K562 (cell line): Measurements from ENCODE around the gene YBX1. TPM values are rescaled to one million over a fixed set of nuclear protein-coding genes. Genes with fewer than 3 reads are reported as not detected.

Source experiments
- ATAC-seq: fragments of 200-7000 bp; cut with Tn5 transposase; 3 replicates; pipeline ENCODE4 v1.9.1; 2020; ENCODE audit warnings: moderate library complexity
- BruUV-seq: library from RNA; stranded (reverse); fragments of 400-500 nt; replicated peaks from 2 replicates; lab custom pipeline; 2021; lab: Mats Ljungman, UMichigan
- CTCF ChIA-PET: fragments of 300-600 bp; formaldehyde crosslinking; extraction: SDS; loops from one replicate; lab custom pipeline; 2021; ENCODE audit warnings: low intra/inter-chr PET ratio; lab: Yijun Ruan, JAX
- POLR2A ChIA-PET: fragments of 300-600, 350-650 bp; sonication (Branson Sonifier 250); formaldehyde crosslinking; extraction: SDS; loops from one replicate; lab custom pipeline; 2021; ENCODE audit warnings: antibody characterized with exemption, inconsistent platforms; lab: Yijun Ruan, JAX
- DNase-seq, 4 experiments: peaks; one replicate each; pipeline versions ENCODE4 v3.0.0 to v3.0.0-alpha.2; 2011 to 2018; ENCODE audit warnings: low spot score in 3 of 4, mixed read lengths in 3 of 4; ENCODE audit errors: extremely low read depth in 1 of 4
- FAIRE-seq: peaks from 2 replicates; lab custom pipeline; 2011; peaks lifted over from hg19 to GRCh38; lab: Jason Lieb, UNC
- H2AFZ ChIP-seq: 2 replicates; pipeline ENCODE4 v1.6.0; 2011; ENCODE audit warnings: low read depth, low read length, control low read depth, inconsistent platforms
- H3K27ac ChIP-seq: fragments of 200-600 bp; 3 replicates; pipeline ENCODE4 v1.8.0; 2011; ENCODE audit warnings: low read depth, mild to moderate bottlenecking, control low read depth, inconsistent platforms, low read length, moderate library complexity, mixed read lengths; ENCODE audit errors: extremely low read depth
- H3K27me3 ChIP-seq, 2 experiments: fragments of 300-600 bp in 1 of 2; 2 replicates in 1 of 2; 3 replicates in 1 of 2; pipeline versions ENCODE4 v1.6.0 to v1.8.0; 2011; ENCODE audit warnings: inconsistent platforms in 2 of 2, low read length in 2 of 2, mild to moderate bottlenecking in 1 of 2, mixed read lengths in 1 of 2, moderate library complexity in 1 of 2; ENCODE audit not compliant: control insufficient read depth in 2 of 2, insufficient read depth in 2 of 2
- H3K36me3 ChIP-seq: fragments of 300-600 bp; 3 replicates; pipeline ENCODE4 v1.8.0; 2011; ENCODE audit warnings: mild to moderate bottlenecking, low read length, inconsistent platforms; ENCODE audit not compliant: control insufficient read depth, insufficient read depth
- H3K4me1 ChIP-seq, 2 experiments: fragments of 200-600 bp in 1 of 2; replicated peaks in 1 of 2; 2 replicates in 1 of 2; 3 replicates in 1 of 2; pipeline versions ENCODE4 v1.5.1 to v1.8.0; 2011; ENCODE audit warnings: inconsistent platforms in 2 of 2, low read length in 2 of 2, mild to moderate bottlenecking in 1 of 2, mixed read lengths in 1 of 2, moderate library complexity in 1 of 2; ENCODE audit not compliant: control insufficient read depth in 2 of 2, insufficient read depth in 2 of 2
- H3K4me2 ChIP-seq: 2 replicates; pipeline ENCODE4 v1.6.1; 2011; ENCODE audit warnings: low read length, control low read depth, inconsistent platforms, mixed read lengths; ENCODE audit not compliant: insufficient read depth
- H3K4me3 ChIP-seq: fragments of 200-600 bp; sonication (generic), shearing (Covaris generic); 2 replicates; pipeline ENCODE4 v1.5.1; 2016; ENCODE audit warnings: control low read depth, inconsistent platforms
- H3K79me2 ChIP-seq: fragments of 200-600 bp; 3 replicates; pipeline ENCODE4 v1.8.0; 2011; ENCODE audit warnings: low read length, inconsistent platforms; ENCODE audit not compliant: control insufficient read depth, insufficient read depth
- H3K9ac ChIP-seq, 2 experiments: 2 replicates each; pipeline versions ENCODE4 v1.6.0 to v1.6.1; 2011; ENCODE audit warnings: low read depth in 2 of 2, low read length in 2 of 2, control low read depth in 1 of 2, inconsistent platforms in 1 of 2, mild to moderate bottlenecking in 1 of 2, mixed read lengths in 1 of 2; ENCODE audit not compliant: insufficient read depth in 1 of 2
- H3K9me1 ChIP-seq: one replicate; pipeline ENCODE4 v1.6.0; 2011; ENCODE audit warnings: inconsistent platforms, mild to moderate bottlenecking, low read length, moderate library complexity; ENCODE audit not compliant: control insufficient read depth, insufficient read depth
- H3K9me3 ChIP-seq: replicated peaks from 2 replicates; pipeline ENCODE4 v1.5.1; 2011; ENCODE audit warnings: low read depth, low read length, inconsistent platforms; ENCODE audit not compliant: control insufficient read depth, insufficient read depth
- H4K20me1 ChIP-seq: replicated peaks from 2 replicates; pipeline ENCODE4 v1.6.1; 2011; ENCODE audit warnings: low read length, inconsistent platforms, mixed read lengths; ENCODE audit not compliant: control insufficient read depth, insufficient read depth
- ARID2 ChIP-seq: fragments of 450-650 bp; IDR thresholded peaks from 2 replicates; pipeline ENCODE4 v1.6.1; 2017; ENCODE audit warnings: antibody characterized with exemption, mild to moderate bottlenecking
- DPF2 ChIP-seq: fragments of 450-650 bp; IDR thresholded peaks from 2 replicates; pipeline ENCODE4 v1.6.1; 2016
- ETV5 ChIP-seq: sonication (generic); formaldehyde crosslinking; IDR thresholded peaks from 2 replicates; pipeline ENCODE4 v1.4.0; 2020; ENCODE audit warnings: low read depth, mild to moderate bottlenecking, missing genetic modification reagents
- FOSL1 ChIP-seq: fragments of 200-800 bp; sonication (Bioruptor generic); conservative IDR thresholded peaks from 2 replicates; pipeline ENCODE4 v1.6.1; 2016; ENCODE audit warnings: missing genetic modification characterization, missing compliant biosample characterization
- GATA2 ChIP-seq: sonication (generic); formaldehyde crosslinking; IDR thresholded peaks from 2 replicates; pipeline ENCODE4 v1.4.0; 2020; ENCODE audit warnings: mild to moderate bottlenecking, missing genetic modification reagents
- JUND ChIP-seq, 2 experiments: IDR thresholded peaks; 2 replicates in 1 of 2; 3 replicates in 1 of 2; pipeline ENCODE4 v1.6.1; 2011; ENCODE audit warnings: borderline replicate concordance in 2 of 2, low read depth in 2 of 2, low read length in 2 of 2, improper control_type of control experiment in 1 of 2, missing biosample characterization in 1 of 2, missing genetic modification characterization in 1 of 2, missing genetic modification reagents in 1 of 2
- MEIS2 ChIP-seq: fragments of 450-650 bp; IDR thresholded peaks from 2 replicates; pipeline ENCODE4 v1.6.1; 2014; ENCODE audit warnings: mild to moderate bottlenecking; ENCODE audit not compliant: partially characterized antibody
- NFE2 ChIP-seq: IDR thresholded peaks from 2 replicates; pipeline ENCODE4 v1.6.1; 2014; ENCODE audit warnings: antibody characterized with exemption, low read depth
- NR2C1 ChIP-seq, 2 experiments: fragments of 450-650 bp; IDR thresholded peaks; 2 replicates each; pipeline ENCODE4 v1.6.1; 2017; ENCODE audit warnings: mild to moderate bottlenecking in 2 of 2, antibody characterized with exemption in 1 of 2, inconsistent platforms in 1 of 2, missing compliant biosample characterization in 1 of 2, missing genetic modification characterization in 1 of 2
- RAD21 ChIP-seq, 2 experiments: fragments of 250-450 bp in 1 of 2; fragments of 450-650 bp in 1 of 2; sonication (Bioruptor Pico) in 1 of 2; formaldehyde crosslinking in 1 of 2; IDR thresholded peaks in 1 of 2; conservative IDR thresholded peaks in 1 of 2; 2 replicates each; pipeline versions ENCODE4 v1.4.0 to v1.8.0; 2020 to 2022; ENCODE audit warnings: mild to moderate bottlenecking in 2 of 2, moderate library complexity in 1 of 2
- RCOR1 ChIP-seq, 2 experiments: IDR thresholded peaks; 2 replicates each; pipeline ENCODE4 v1.6.1; 2012; ENCODE audit warnings: low read depth in 2 of 2, low read length in 2 of 2, borderline replicate concordance in 1 of 2, improper control_type of control experiment in 1 of 2
- SMC3 ChIP-seq: conservative IDR thresholded peaks from 2 replicates; pipeline ENCODE4 v1.6.1; 2011; ENCODE audit warnings: low read depth, low read length, improper control_type of control experiment; ENCODE audit not compliant: insufficient read depth
- ZEB2 ChIP-seq: fragments of 450-650 bp; IDR thresholded peaks from 2 replicates; pipeline ENCODE4 v1.6.1; 2016
- ZNF282 ChIP-seq: sonication (generic); formaldehyde crosslinking; IDR thresholded peaks from 2 replicates; pipeline ENCODE4 v1.8.1; 2023; ENCODE audit warnings: missing genetic modification reagents
- WGBS: fragments of 100-300 bp; shearing (Covaris generic); methylation state at CpG from one replicate; pipeline ENCODE4 v1.1.6; 2016; ENCODE audit warnings: low coverage, mixed read lengths; ENCODE audit not compliant: insufficient coverage; ENCODE audit errors: missing lambda C conversion rate; 5-methylcytosine and 5-hydroxymethylcytosine counted together
- in situ Hi-C: fragments of 300-500 bp; cut with MboI; formaldehyde crosslinking; loops from 4 replicates; pipeline ENCODE4 v1.15.0; 2018; ENCODE audit warnings: inconsistent platforms, mixed read lengths
- intact Hi-C: fragments of 100-400 bp; cut with micrococcal nuclease; formaldehyde crosslinking; loops from 2 replicates; pipeline ENCODE4 v1.14.2; 2022
- polyA plus RNA-seq, 8 experiments: library from polyadenylated mRNA; depleted of rRNA in 4 of 8; stranded (reverse) in 5 of 8; unstranded in 3 of 8; fragments of >200 nt; fragmentation: Nextera tagmentation in 2 of 8; fragmentation: Illumina TruSeq in 1 of 8; extraction: Ambion mirVana in 2 of 8; extraction: Trizol in 1 of 8; gene quantifications; 2 replicates each; pipeline versions ENCODE4 v1.2.1 to v1.2.3, GENCODE V29; 2011 to 2014; ENCODE audit warnings: inconsistent platforms in 1 of 8, missing spikeins in 1 of 8
- total RNA-seq, 7 experiments: library from RNA; depleted of rRNA in 6 of 7; stranded (reverse); fragments of >200 nt in 6 of 7; fragmentation: Illumina TruSeq in 2 of 7; extraction: Trizol in 2 of 7; gene quantifications; 2 replicates each; pipeline versions ENCODE4 v1.2.1 to v1.2.3, GENCODE V29; 2011 to 2021; ENCODE audit warnings: low replicate concordance in 1 of 7
- TF ChIP-seq, protein P1 (sequence below), 3 experiments: IDR thresholded peaks in 2 of 3; conservative IDR thresholded peaks in 1 of 3; 2 replicates each; pipeline ENCODE4 v1.5.1; 2011 to 2012; ENCODE audit warnings: low read length in 3 of 3, mild to moderate bottlenecking in 3 of 3, control low read depth in 2 of 3, improper control_type of control experiment in 1 of 3, inconsistent platforms in 1 of 3, low read depth in 1 of 3, mixed read lengths in 1 of 3, moderate library complexity in 1 of 3; ENCODE audit not compliant: insufficient read depth in 2 of 3
- TF ChIP-seq, protein P2 (sequence below): fragments of 450-650 bp; IDR thresholded peaks from 2 replicates; pipeline ENCODE4 v1.6.1; 2016
- TF ChIP-seq, protein P3 (sequence below), 2 experiments: fragments of 450-650 bp in 1 of 2; sonication (generic) in 1 of 2; formaldehyde crosslinking in 1 of 2; IDR thresholded peaks in 1 of 2; conservative IDR thresholded peaks in 1 of 2; 2 replicates each; pipeline versions ENCODE4 v1.6.1 to v1.8.1; 2016 to 2023; ENCODE audit warnings: mild to moderate bottlenecking in 2 of 2, moderate library complexity in 2 of 2, inconsistent platforms in 1 of 2, missing genetic modification reagents in 1 of 2

YBX1 gene
- total and polyA plus RNA-seq, 9 of the 15 experiments (the other 6 are each of a cell fraction or from before 2014, with no cell fraction given), result 363 to 1,955 (median 1,216) TPM

DNA sequence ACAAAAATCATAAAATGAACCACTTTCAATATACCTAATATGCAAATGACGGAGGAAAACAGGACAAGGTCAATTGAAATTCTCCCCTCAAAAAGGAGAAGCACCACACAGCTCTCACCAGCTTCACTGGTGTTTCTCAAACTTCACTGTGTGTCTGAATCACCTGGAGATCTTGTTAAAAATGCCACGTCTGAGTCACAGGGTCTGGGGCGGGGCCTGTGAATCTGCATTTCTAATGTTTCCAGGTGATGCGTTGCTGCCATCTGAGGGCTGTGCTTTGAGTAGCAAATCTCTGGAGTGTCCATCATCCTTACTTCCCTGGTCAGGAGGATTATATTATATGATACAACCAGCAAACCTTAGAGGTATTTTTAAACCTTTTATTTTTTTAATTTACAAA is 48.8 kb downstream of the YBX1 start:
- peak; percentile 66 for ATAC-seq
- no peaks in the 10 kb centered on the region for H3K9me3 ChIP-seq
- peak; percentile 47 to 72 (median 52) for DNase-seq
- intact Hi-C loops (loop anchor here (1.0 to 10.0 kb wide), 4 partner anchors 153 to 586 kb away; no protein-coding TSS in a partner anchor), in situ Hi-C loops (loop anchor here (5.0 to 25.0 kb wide), 2 partner anchors 144 to 589 kb away; no protein-coding TSS in a partner anchor)
- H3K4me3 ChIP-seq, result no peak overlapping the region
- no peaks in the 10 kb centered on the region for H3K36me3 ChIP-seq
- H3K79me2 ChIP-seq, result no peaks in the 10 kb centered on the region
- H3K4me2 ChIP-seq, result no peak overlapping the region
- WGBS, result 15% methylated on average over 4 of the region's 4 CpGs
- no TSS peak for BruUV-seq
- ChIA-PET POLR2A (interaction anchor here (0.5 kb wide), 1 partner anchor 11 kb away, joined by 3 read pairs; no protein-coding TSS in a partner anchor), CTCF (interaction anchor here (0.5 to 1.4 kb wide), 3 partner anchors 153 to 554 kb away, joined by 3 to 6 read pairs (median 3); no protein-coding TSS in a partner anchor)
- H4K20me1 ChIP-seq, result no peaks in the 10 kb centered on the region
- no peak overlapping the region for H2AFZ ChIP-seq
- H3K9me1 ChIP-seq, result no peaks in the 10 kb centered on the region
- H3K27ac ChIP-seq, result no peak overlapping the region
- peak; percentile 79 for FAIRE-seq
- H3K27me3 ChIP-seq, result peaks cover 2 to 24% of the 10 kb centered on the region in 2 experiments; a peak in 3 of 5 replicates
- peaks cover 0 to 11% of the 10 kb centered on the region in 2 experiments; a peak in 3 of 5 replicates for H3K4me1 ChIP-seq
- H3K9ac ChIP-seq, result no peak overlapping the region
- TF ChIP-seq, protein P1, sequence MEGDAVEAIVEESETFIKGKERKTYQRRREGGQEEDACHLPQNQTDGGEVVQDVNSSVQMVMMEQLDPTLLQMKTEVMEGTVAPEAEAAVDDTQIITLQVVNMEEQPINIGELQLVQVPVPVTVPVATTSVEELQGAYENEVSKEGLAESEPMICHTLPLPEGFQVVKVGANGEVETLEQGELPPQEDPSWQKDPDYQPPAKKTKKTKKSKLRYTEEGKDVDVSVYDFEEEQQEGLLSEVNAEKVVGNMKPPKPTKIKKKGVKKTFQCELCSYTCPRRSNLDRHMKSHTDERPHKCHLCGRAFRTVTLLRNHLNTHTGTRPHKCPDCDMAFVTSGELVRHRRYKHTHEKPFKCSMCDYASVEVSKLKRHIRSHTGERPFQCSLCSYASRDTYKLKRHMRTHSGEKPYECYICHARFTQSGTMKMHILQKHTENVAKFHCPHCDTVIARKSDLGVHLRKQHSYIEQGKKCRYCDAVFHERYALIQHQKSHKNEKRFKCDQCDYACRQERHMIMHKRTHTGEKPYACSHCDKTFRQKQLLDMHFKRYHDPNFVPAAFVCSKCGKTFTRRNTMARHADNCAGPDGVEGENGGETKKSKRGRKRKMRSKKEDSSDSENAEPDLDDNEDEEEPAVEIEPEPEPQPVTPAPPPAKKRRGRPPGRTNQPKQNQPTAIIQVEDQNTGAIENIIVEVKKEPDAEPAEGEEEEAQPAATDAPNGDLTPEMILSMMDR (IDR thresholded peaks at IDR 0.05 in 2 of 3, conservative IDR thresholded peaks at IDR 0.05 in 1 of 3; ENCODE audit: insufficient read depth in 2 of 3, low read depth in 1 of 3, low read length in 3 of 3), result peak; percentile 59 to 69 (median 65); a peak in 5 of 6 replicates
- TF ChIP-seq ZEB2 (0 out of 2 replicates have a peak, but pooled peaks have one; percentile 16), NR2C1 (IDR thresholded peaks at IDR 0.05) (no peak), NR2C1 (tag; IDR thresholded peaks at IDR 0.05) (no peak), GATA2 (CRISPR knock-in tag) (no peak), ZNF282 (CRISPR knock-in tag) (no peak), SMC3 (peak; percentile 29; the same call in 1 of the 2 replicates), DPF2 (peak; percentile 20; the same call in 1 of the 2 replicates), FOSL1 (tag) (peak; percentile 68), ARID2 (0 out of 2 replicates have a peak, but pooled peaks have one; percentile 20), RAD21 (CRISPR knock-in tag; conservative IDR thresholded peaks at IDR 0.05 in 1 of 2, IDR thresholded peaks at IDR 0.05 in 1 of 2) (peak in 1 of 2 experiments; percentile 88; a peak in 2 of 4 replicates), NFE2 (no peak), ETV5 (0 out of 2 replicates have a peak, but pooled peaks have one; percentile 34), RCOR1 (IDR thresholded peaks at IDR 0.05; ENCODE audit: borderline replicate concordance in 1 of 2, low read depth in 2 of 2, low read length in 2 of 2) (peak in 1 of 2 experiments; percentile 43; a peak in 1 of 4 replicates), JUND (IDR thresholded peaks at IDR 0.05; ENCODE audit: borderline replicate concordance, low read depth, low read length) (peak; percentile 82), JUND (tag; IDR thresholded peaks at IDR 0.05; ENCODE audit: borderline replicate concordance, low read depth, low read length) (peak; percentile 82; the same call in 2 of the 3 replicates), MEIS2 (no peak)
- TF ChIP-seq, protein P2, sequence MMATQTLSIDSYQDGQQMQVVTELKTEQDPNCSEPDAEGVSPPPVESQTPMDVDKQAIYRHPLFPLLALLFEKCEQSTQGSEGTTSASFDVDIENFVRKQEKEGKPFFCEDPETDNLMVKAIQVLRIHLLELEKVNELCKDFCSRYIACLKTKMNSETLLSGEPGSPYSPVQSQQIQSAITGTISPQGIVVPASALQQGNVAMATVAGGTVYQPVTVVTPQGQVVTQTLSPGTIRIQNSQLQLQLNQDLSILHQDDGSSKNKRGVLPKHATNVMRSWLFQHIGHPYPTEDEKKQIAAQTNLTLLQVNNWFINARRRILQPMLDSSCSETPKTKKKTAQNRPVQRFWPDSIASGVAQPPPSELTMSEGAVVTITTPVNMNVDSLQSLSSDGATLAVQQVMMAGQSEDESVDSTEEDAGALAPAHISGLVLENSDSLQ, result peak; percentile 82
- TF ChIP-seq, protein P3, sequence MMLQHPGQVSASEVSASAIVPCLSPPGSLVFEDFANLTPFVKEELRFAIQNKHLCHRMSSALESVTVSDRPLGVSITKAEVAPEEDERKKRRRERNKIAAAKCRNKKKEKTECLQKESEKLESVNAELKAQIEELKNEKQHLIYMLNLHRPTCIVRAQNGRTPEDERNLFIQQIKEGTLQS (IDR thresholded peaks at IDR 0.05), result peak; percentile 52
- TF ChIP-seq, protein P3 (CRISPR knock-in tag; conservative IDR thresholded peaks at IDR 0.05), result no peak
